ENCODE data around the gene SCRN2.

SCRN2 gene

DNA sequence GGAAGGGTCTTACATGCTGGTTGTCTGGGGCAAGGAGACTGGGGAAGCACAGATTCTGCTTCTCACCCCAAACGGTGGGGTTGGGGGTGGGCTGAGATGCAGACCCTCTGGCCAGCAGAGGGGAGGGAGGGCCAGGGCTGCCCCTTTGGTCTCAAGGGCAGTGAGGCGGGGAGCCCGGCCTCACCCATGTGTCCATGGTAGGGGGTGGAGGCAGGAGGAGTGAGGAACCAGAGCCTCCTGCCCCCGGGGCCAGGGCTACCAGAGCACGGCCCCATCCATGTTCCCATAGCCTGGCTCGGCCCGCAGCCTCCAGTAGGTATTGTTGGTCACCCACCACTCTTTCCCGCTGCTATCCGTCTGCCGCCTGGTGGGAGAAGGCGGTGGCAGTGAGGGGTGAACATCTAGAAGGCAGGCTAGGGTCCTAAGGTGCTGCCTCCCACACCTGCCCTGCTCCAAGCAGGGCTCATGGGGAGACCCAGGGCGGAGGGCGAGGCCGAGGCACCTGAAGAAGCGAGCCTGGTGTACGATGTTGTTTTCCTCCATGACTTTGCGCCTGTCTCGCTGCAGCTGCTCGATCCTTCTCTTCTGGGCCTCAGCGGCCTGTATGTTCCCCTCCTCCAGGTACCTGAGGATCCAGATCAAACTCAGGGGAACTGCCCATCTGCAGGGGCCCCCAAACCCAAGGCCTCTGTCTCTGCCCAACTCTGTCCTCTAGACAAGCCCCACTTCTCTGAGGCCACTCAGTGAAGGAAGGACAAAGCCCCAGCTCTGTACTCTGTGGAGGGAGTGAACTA lies 32.8 kb downstream of the SCRN2 start:
- in situ Hi-C loops (cut with MboI; ENCODE audit: low sequenced_read_pairs) = no loop called here

DNA sequence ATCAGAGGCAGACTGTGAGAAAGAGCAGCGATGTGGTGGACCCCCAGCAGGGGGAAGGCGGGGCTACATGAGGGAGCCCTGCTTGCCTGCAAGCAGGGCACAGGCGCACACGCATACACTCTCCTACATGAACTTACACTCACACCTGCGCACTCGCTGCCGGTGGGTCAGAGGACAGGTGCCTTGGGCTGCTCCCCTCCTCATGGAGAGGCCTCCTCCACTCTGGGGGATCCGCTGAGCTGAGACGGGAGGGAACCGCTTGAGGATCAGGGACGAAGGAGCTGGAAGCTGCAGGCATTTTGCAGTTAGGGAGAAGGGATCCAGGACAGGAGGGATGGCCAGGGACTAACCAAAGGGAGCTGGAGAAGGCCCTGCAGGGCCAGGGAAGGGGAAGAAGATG lies 33.7 kb downstream of the SCRN2 start:
- in situ Hi-C loops (cut with MboI; ENCODE audit: low sequenced_read_pairs) = no loop called here

GRCh38 chr17:47806913-47807255 lies 34.2 kb downstream of the SCRN2 start:
- in situ Hi-C loops (cut with MboI; ENCODE audit: low sequenced_read_pairs) = no loop called here

GRCh38 chr17:47806026-47806912 lies 34.8 kb downstream of the SCRN2 start:
- in situ Hi-C loops (cut with MboI; ENCODE audit: low sequenced_read_pairs) = no loop called here

- in situ Hi-C loops (cut with MboI; ENCODE audit: low sequenced_read_pairs) = no loop called here
These were observed 36.6 kb downstream of the SCRN2 start for GRCh38 chr17:47804461-47804860.

GRCh38 chr17:47803751-47804150 lies 37.3 kb downstream of the SCRN2 start:
- in situ Hi-C loops (cut with MboI; ENCODE audit: low sequenced_read_pairs) = no loop called here

- in situ Hi-C loops (cut with MboI; ENCODE audit: low sequenced_read_pairs) = no loop called here
These were observed 37.9 kb downstream of the SCRN2 start for GRCh38 chr17:47803201-47803600.

DNA sequence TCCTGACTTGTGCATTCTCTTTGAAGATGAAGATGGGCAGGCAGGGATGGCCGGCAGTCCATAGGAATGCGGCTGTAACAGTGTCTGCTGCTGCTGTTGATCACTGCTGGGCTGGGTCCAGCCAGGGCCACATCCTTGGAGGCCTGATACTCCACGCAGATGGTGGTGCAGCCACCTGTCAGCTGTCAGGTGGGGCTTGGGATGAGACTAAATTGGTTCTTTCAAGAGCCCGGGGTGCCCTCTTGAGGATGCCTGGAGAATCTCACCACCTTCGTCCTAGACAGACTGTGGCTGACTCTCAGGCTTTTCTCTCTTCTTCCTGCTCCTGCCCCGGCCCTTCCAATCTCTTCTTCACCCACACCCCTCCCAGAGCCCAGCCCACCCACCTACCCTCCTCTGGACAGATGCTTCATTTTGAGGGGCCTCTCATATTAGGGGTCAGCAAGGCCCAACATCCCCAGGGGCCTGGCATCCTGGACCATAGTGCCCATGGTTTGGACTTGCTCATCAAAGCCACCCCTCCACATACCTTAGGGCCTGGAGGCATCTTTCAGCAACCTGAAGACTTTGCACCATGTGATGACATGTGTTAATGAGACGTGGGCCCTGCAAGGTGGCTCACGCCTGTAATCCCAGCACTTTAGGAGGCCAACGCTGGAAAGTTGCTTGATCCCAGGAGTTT lies 38.6 kb downstream of the SCRN2 start:
- in situ Hi-C loops (cut with MboI; ENCODE audit: low sequenced_read_pairs) = no loop called here

- in situ Hi-C loops (cut with MboI; ENCODE audit: low sequenced_read_pairs) = no loop called here
These were observed 39.2 kb downstream of the SCRN2 start for GRCh38 chr17:47801906-47802305.

DNA sequence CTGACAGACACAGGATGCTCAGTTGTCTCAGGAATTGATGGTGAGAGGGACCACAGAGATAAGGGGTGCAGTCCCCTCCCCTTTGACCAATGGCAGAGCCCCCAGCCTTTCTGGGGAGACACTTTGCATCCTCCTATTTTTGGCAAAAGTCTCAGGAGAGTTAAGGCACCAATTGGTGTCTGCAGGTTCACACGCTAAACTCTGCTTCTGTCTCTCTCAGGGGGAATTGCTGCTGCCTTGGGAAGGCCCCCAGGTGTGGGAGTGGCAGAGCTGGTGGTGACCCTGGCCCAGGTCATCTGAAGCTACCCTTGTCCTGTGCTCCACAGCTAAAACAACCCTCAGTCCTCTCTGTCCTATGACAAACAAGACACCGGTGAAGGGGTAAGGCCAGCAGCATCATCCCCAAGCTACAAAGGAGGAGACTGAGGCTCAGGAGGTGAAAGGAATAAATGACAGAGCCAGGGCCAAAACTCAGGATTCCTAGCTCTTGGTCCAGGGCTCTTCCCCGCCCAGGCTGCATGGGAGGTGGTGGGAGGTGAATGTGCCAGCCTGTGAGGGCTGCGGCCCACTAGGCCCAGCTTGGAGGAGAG lies 39.8 kb downstream of the SCRN2 start:
- in situ Hi-C loops (cut with MboI; ENCODE audit: low sequenced_read_pairs) = no loop called here

GRCh38 chr17:47800686-47801085 lies 40.4 kb downstream of the SCRN2 start:
- in situ Hi-C loops (cut with MboI; ENCODE audit: low sequenced_read_pairs) = no loop called here

- in situ Hi-C loops (cut with MboI; ENCODE audit: low sequenced_read_pairs) = no loop called here
These were observed 43.3 kb downstream of the SCRN2 start for GRCh38 chr17:47797797-47798196.

DNA sequence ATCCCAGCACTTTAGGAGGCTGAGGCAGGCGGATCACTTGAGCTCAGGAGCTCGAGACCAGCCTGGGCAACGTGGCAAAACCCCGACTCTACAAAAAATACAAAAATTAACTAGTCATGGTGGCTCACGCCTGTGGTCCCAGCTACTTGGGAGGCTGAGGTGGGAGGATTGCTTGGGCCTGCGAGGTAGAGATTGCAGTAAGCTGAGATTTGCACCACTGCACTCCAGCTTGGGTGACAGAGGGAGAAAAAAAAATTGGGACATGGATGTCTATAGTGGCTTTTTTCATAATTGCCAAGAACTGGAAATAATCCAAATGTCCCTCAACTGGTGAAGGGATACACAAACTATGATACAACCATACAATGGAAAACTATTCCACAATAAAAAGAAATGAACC lies 48.1 kb downstream of the SCRN2 start:
- in situ Hi-C loops (cut with MboI; ENCODE audit: low sequenced_read_pairs) = no loop called here

DNA sequence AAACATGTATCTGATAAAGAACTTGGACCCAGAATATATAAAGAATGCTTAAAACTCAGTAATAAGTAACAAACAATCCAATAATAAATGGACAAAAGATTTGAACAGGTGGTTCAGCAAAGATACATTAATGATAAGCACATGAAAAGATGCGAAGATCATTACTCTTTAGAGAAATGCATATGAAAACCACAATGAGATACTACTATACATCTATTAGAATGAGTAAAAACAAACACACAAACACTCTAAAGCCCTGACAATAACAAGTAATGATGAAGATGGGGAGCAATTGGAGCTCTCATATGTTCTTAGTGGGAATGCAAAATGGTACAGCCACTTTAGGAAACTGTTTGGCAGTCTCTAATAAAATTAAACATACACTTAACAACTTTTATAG lies 48.6 kb downstream of the SCRN2 start:
- in situ Hi-C loops (cut with MboI; ENCODE audit: low sequenced_read_pairs) = no loop called here

- in situ Hi-C loops (cut with MboI; ENCODE audit: low sequenced_read_pairs) = no loop called here
These were observed 50.0 kb downstream of the SCRN2 start for GRCh38 chr17:47791025-47791424.

DNA sequence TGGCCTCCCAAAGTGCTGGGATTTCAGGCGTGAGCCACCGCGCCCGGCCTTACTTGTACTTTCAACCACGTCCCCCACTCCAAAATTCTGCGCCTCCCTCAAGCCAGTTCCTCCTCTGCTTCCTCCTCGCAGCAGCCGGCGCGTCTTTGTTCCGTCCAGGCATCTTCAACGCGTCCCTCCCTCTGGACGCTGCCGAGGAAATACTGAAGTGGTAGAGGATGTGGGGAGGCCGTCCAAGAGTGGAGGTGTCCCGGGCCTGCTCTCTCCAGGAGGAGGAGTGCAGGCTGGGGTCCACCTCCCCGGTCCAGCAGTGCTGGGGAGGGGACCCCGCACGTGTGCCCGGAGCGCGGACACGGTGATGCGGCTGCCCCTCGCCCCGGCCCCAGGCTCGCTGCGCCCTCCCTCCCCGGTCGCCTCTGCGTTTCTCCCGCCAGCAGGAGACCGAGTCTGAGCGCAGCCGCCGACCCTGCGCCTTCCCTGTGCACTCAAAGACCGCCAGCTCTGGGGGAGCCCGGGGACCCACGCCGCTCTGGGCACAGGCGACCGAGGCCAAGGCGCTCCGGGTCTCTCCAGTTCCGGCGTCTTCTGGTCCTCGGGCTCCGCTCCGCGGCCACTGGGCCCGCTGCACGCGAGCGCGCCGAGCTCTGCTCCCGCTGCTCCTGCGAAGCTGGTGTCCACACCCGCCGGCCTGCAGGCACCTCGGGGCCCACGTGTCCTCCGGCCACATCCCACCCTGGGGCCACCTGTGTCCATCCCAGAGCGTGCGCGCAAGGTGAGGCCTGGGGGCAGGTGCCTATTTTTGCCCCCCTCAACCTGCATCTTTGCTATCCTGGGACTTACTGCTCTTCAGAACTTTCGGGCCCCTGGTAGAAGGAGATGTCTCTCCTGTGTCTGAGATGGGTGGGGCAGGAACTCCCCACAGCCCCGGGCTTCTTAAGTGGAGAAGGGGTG lies 51.2 kb downstream of the SCRN2 start:
- in situ Hi-C loops (cut with MboI; ENCODE audit: low sequenced_read_pairs) = no loop called here

All from hTERT RPE-1 (cell line).